Stimulated activated CD4-positive, alpha-beta T cell treated with anti-CD3 and anti-CD28 coated beads, Interleukin-1b, Interleukin-23, amount 100 ng/mL, for 48 hours (primary cell): ENCODE data around the gene DUSP12.
"Not testable (repeated sequence)": the region's sequence is repeated elsewhere in the genome, so short reads cannot be mapped to it uniquely, and the experiment has no call there.

Experiments
- DNase-seq: peaks from one replicate; pipeline ENCODE4 v3.0.0-alpha.2; 2020

The DUSP12 gene, protein sequence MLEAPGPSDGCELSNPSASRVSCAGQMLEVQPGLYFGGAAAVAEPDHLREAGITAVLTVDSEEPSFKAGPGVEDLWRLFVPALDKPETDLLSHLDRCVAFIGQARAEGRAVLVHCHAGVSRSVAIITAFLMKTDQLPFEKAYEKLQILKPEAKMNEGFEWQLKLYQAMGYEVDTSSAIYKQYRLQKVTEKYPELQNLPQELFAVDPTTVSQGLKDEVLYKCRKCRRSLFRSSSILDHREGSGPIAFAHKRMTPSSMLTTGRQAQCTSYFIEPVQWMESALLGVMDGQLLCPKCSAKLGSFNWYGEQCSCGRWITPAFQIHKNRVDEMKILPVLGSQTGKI

GRCh38 chr1:161749509-161750407 is at the start of gene DUSP12:
Gene DUSP12, plus strand, starts transcription at chr1:161749786. Its CDS starts 16 bp downstream, at chr1:161749802.
- peak; percentile 92 for DNase-seq

DNA sequence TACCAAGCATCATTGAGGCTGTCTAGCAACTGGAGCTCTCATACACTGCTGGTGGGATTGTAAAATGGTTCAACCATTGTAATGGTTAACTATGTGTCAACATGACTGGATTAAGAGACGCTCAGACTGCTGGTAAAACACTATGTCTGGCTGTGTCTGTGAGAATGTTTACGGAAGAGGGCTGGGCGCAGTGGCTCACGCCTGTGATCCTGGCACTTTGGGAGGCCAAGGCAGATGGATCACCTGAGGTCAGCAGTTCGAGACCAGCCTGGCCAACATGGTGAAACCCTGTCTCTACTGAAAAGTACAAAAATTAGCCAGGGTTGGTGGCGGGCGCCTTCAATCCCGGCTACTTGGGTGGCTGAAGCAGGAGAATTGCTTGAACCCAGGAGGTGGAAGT is 47.3 kb upstream of the DUSP12 start:
- DNase-seq, result no peak

DNA sequence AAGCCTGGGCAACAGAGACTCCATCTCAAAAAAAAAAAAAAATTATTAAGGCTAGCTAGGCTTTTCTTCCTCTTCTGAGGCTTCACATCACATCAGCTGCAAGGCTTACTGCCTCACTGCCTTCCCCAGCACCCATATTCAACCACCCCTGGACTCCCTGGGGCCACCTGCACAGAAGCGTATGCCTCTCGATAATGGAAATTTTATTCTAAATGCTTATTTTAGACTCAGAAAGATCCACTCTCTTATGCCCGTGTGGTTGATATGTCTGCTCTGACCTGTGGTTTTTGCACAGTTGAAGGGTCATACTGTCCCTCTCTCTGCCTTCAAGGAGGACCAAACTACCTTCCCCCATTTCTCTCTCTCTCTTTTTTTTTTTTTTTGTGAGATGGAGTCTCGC is 44.0 kb upstream of the DUSP12 start:
- DNase-seq, result no peak

GRCh38 chr1:161706113-161706481 is 43.5 kb upstream of the DUSP12 start:
- DNase-seq, result no peak

- DNase-seq, result no peak
These were observed 42.9 kb upstream of the DUSP12 start, which contains the start of gene FCRLA for GRCh38 chr1:161706482-161707347. Gene FCRLA, plus strand, starts transcription at chr1:161707229. Its CDS starts 36 bp downstream, at chr1:161707265.

- DNase-seq, result no peak
These were observed 42.1 kb upstream of the DUSP12 start for GRCh38 chr1:161707503-161707902.

GRCh38 chr1:161709373-161709772 is 40.2 kb upstream of the DUSP12 start:
- no peak for DNase-seq

GRCh38 chr1:161710560-161710959 is 39.0 kb upstream of the DUSP12 start:
- DNase-seq, result no peak

GRCh38 chr1:161718559-161719324 is 30.8 kb upstream of the DUSP12 start:
- no peak for DNase-seq

- no peak for DNase-seq
These were observed 30.3 kb upstream of the DUSP12 start for GRCh38 chr1:161719325-161719611.

GRCh38 chr1:161720422-161720821 is 29.2 kb upstream of the DUSP12 start:
- DNase-seq, result no peak

DNA sequence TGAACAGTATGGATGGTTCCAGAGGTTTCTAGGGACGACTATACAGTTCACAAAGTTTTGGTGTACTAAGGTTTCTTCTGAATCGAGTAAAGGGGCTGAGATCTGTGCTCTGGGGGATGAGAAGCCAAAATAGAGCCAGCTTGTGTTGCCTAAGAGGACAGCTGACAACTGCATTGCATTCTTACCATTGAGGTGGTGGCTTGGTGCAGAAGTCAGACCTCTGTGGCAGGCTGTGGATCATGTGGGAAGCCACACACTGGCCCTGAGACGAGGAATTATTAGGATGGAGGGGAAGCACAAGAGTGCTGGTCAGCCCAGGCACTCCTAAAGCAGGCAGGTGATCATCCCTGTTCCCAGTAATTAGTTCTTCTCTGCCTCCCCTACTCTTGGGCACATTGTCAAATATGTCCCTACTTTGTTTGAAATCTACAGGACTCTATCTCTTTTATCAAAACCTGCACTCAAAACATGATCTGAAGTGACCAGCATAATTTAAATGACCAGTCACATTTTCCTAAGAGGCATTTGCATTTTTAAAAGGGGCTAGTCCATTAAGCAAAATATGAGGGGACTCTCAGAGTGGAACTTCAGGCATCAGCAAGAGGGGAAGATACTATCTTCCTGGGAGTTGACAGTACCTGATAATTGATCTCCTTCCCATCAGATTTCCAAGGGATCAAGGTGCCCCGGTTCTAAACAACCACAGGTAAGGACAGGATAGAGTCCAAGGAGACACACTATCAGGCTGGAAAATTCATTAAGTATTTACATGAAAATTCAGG is 28.4 kb upstream of the DUSP12 start, which contains the start of gene FCRLB:
Gene FCRLB, plus strand, starts transcription at position 589 of the 782 bp plus-strand sequence. CDS start 1,129 bp downstream, outside the sequence.
- DNase-seq, result no peak

DNA sequence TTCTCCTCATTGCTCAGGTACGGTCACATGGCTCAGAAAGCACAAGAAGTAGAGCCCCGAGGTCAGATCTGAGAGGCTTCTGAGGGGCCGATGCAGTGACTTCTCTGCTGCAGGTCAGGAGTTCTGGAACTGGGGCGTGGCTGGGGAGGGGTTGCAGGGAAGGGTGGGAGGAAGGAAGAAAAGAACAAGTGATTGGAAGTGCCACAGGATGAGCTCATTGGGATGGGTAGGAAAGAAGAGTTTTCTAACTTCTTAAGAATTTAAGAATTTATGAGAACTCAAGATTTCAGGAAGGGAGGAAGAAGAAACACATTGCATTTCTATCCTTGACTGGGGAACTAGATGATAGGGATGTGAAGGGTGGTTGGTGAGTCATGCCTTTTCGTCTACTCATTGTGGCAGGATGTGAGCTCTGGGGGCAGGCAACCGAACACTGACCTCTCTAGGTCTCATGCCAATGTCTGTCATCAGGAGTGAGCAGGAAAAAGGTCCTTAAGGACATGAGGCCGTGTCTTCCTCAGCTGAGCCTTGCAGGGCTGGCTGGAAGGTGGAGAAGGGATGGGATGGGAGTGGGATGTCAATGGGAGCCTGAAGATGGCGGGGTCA is 27.7 kb upstream of the DUSP12 start:
- no peak for DNase-seq

- DNase-seq, result no peak
These were observed 27.2 kb upstream of the DUSP12 start for GRCh38 chr1:161722406-161722805.

DNA sequence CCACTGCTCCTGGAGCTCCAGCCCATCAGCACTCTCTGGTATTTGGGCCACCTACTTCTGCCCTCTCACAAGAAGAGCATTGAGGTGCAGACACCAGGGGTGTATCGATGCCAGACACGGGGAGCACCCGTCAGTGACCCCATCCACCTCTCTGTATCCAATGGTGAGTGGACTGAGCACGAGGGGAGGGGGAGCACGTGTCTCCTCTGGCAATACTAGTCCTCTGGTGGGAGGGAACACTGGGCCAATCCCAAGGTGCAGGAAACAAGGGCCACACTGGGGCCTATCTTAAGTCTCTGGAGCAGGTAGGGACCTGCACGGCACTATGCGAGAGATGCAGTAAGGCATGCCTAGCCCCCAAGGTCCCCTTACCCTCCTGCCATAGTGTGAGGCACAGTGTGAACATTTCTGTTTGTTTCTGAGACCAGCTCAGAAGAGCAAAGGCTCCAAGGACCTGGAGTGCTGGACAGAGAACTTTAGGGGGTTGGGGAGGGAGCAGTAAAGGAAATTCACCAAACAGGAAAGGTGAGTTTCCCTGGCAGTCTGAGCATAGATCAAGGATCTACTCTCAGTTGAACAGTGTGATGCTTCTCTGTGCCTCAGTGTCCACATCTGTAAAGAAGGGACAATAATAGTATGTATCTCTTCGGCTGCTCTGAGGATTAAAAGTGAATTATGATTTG is 26.0 kb upstream of the DUSP12 start:
- DNase-seq, result no peak

- DNase-seq, result not testable (repeated sequence)
These were observed 24.2 kb upstream of the DUSP12 start for GRCh38 chr1:161725258-161725907.

DNA sequence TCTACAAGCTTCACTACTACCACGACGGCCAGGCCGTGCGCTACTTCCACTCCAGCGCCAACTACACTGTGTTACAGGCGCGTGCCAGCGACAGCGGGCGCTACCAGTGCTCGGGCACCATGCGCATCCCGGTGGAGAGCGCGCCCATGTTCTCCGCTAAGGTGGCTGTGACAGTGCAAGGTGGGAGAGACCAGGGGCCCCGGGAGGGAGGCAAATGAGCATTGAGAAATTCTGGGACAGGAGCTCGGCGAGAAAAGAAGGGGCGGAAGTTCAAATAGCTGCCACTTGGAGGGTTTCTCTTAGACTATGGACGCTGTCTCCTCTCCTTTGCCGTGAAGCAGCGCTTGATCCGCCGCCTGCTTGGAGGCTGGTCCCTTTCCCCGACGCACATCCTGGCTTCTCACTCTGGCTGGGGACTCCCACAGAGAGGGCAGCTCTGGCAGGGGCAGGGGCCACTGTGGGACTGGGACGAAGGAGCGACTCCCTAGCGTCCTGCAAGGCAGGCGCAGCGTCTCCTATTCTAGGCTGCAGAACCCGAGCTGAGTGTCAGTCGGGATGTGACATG is 23.6 kb upstream of the DUSP12 start:
- DNase-seq, result peak; percentile 26

DNA sequence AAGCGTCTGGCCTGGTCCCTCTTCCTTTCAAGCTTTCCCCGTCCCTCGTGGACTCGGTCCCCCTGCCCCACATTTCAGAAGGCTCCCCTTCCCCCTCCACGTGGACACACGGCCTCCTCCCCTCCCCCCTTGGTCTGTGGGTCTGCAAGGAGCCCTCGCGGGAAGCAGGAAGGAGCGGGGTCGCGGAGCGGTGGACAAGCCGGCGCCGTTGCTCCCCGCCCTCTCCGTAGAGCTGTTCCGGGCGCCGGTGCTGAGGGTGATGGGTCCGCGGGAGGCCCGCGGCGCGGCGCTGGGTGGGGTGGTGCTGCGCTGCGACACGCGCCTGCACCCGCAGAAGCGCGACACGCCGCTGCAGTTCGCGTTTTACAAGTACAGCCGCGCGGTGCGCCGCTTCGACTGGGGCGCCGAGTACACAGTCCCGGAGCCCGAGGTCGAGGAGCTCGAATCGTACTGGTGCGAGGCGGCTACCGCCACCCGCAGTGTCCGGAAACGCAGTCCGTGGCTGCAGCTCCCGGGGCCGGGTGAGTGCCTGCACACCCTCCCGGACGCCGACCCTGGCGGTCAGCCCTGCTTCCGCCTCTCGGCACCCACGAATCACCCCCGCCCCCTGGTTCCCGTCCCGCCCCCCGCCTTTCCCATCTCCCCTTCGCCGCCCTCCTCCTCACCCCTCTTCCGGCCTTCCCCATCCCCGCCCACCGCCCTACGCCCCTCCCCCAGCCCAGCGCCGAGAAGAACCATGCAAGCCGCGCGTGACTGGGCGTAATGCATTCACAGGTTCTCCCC is 22.9 kb upstream of the DUSP12 start:
- peak; percentile 46 for DNase-seq
